ENCODE results near the gene OR2L13.
"Not testable (repeated sequence)": the region's sequence is repeated elsewhere in the genome, so short reads cannot be mapped to it uniquely, and the experiment has no call there.

The OR2L13 gene

GRCh38 chr1:248094884-248095283 lies at the start of gene OR2L13:
OR2L13 (plus strand) TSS chr1:248095184; CDS start chr1:248099376, 4,192 bp downstream.
- DNase-seq (ENCODE audit: low spot score): no peak

- no peak for DNase-seq (ENCODE audit: low spot score)
These were observed 49.8 kb upstream of the OR2L13 start for GRCh38 chr1:248045209-248045608.

GRCh38 chr1:248046536-248046935 lies 48.4 kb upstream of the OR2L13 start, which contains the start of gene OR2L3:
OR2L3 (plus strand) TSS chr1:248046836; CDS start chr1:248060682, 13,846 bp downstream.
- DNase-seq (ENCODE audit: low spot score): no peak

- DNase-seq (ENCODE audit: low spot score): no peak
These were observed 48.0 kb upstream of the OR2L13 start for GRCh38 chr1:248047008-248047407.

- no peak for DNase-seq (ENCODE audit: low spot score)
These were observed 40.3 kb upstream of the OR2L13 start for GRCh38 chr1:248054671-248055070.

GRCh38 chr1:248055261-248055660 lies 39.7 kb upstream of the OR2L13 start:
- no peak for DNase-seq (ENCODE audit: low spot score)

- DNase-seq (ENCODE audit: low spot score): no peak
These were observed 29.9 kb upstream of the OR2L13 start for GRCh38 chr1:248065071-248065470.

- no peak for DNase-seq (ENCODE audit: low spot score)
These were observed 29.4 kb upstream of the OR2L13 start for GRCh38 chr1:248065604-248066003.

- not testable (repeated sequence) for DNase-seq (ENCODE audit: low spot score)
These were observed 11.1 kb upstream of the OR2L13 start for GRCh38 chr1:248083864-248084263.

- no peak for DNase-seq (ENCODE audit: low spot score)
These were observed 3.5 kb downstream of the OR2L13 start for GRCh38 chr1:248098529-248098928.

GRCh38 chr1:248102847-248103246 lies 7.9 kb downstream of the OR2L13 start:
- no peak for DNase-seq (ENCODE audit: low spot score)

GRCh38 chr1:248111157-248111556 lies 16.2 kb downstream of the OR2L13 start:
- DNase-seq (ENCODE audit: low spot score): no peak

- no peak for DNase-seq (ENCODE audit: low spot score)
These were observed 19.9 kb downstream of the OR2L13 start for GRCh38 chr1:248114890-248115289.

- DNase-seq (ENCODE audit: low spot score): no peak
These were observed 32.7 kb downstream of the OR2L13 start for GRCh38 chr1:248127653-248128052.

GRCh38 chr1:248136811-248137210 lies 41.8 kb downstream of the OR2L13 start:
- DNase-seq (ENCODE audit: low spot score): no peak

GRCh38 chr1:248140846-248141245 lies 45.9 kb downstream of the OR2L13 start:
- no peak for DNase-seq (ENCODE audit: low spot score)

GRCh38 chr1:248143311-248143710 lies 48.3 kb downstream of the OR2L13 start:
- DNase-seq (ENCODE audit: low spot score): no peak

- DNase-seq (ENCODE audit: low spot score): no peak
These were observed 49.7 kb downstream of the OR2L13 start, which contains the start of gene OR2M5 for GRCh38 chr1:248144513-248145198. OR2M5 (plus strand) TSS chr1:248145148; CDS start chr1:248145148, 0 bp downstream.
